Measurements from ENCODE around the gene SPATA19.

Gene SPATA19

DNA sequence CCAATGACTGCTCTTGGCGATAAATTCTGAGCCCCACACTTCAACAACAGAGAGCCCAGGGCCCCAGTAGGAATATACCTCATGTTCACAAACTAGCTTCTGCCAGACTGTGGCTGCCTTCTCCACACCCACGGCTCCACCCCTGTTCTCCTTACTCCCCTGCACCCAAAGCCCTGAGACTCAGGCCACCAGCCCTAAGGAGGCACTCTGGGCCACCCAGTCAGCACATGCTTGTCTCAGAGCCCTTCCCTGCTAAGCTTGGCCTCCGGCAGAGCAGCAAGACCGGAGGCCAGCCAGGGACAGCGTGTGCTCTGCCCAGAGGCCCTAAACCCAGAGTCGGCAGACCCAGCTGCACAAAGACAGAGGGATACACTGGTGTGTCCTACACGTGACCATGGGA lies 27.9 kb downstream of the SPATA19 start:
- TF ChIP-seq, protein P1, sequence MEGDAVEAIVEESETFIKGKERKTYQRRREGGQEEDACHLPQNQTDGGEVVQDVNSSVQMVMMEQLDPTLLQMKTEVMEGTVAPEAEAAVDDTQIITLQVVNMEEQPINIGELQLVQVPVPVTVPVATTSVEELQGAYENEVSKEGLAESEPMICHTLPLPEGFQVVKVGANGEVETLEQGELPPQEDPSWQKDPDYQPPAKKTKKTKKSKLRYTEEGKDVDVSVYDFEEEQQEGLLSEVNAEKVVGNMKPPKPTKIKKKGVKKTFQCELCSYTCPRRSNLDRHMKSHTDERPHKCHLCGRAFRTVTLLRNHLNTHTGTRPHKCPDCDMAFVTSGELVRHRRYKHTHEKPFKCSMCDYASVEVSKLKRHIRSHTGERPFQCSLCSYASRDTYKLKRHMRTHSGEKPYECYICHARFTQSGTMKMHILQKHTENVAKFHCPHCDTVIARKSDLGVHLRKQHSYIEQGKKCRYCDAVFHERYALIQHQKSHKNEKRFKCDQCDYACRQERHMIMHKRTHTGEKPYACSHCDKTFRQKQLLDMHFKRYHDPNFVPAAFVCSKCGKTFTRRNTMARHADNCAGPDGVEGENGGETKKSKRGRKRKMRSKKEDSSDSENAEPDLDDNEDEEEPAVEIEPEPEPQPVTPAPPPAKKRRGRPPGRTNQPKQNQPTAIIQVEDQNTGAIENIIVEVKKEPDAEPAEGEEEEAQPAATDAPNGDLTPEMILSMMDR (IDR thresholded peaks at IDR 0.05; ENCODE audit: insufficient read depth, missing control alignments): no peak
- no peak for DNase-seq (ENCODE audit: insufficient read length, low spot score)
- FAIRE-seq: no peak

- TF ChIP-seq, protein P1 (IDR thresholded peaks at IDR 0.05; ENCODE audit: insufficient read depth, missing control alignments): no peak
- no peak for DNase-seq (ENCODE audit: insufficient read length, low spot score)
- no peak for FAIRE-seq
Measured at GRCh38 chr11:133816146-133816870, 29.0 kb downstream of the SPATA19 start.

GRCh38 chr11:133815636-133816035 lies 29.7 kb downstream of the SPATA19 start:
- TF ChIP-seq, protein P1 (IDR thresholded peaks at IDR 0.05; ENCODE audit: insufficient read depth, missing control alignments): no peak
- no peak for FAIRE-seq
- DNase-seq (ENCODE audit: insufficient read length, low spot score): no peak

- FAIRE-seq (no peak), DNase-seq (ENCODE audit: insufficient read length, low spot score) (no peak)
- TF ChIP-seq, protein P1 (IDR thresholded peaks at IDR 0.05; ENCODE audit: insufficient read depth, missing control alignments): no peak
Measured at GRCh38 chr11:133814588-133815100, 30.7 kb downstream of the SPATA19 start.

- no peak for DNase-seq (ENCODE audit: insufficient read length, low spot score)
- FAIRE-seq: no peak
Measured at GRCh38 chr11:133811850-133812685, 33.2 kb downstream of the SPATA19 start.

GRCh38 chr11:133810766-133811165 lies 34.5 kb downstream of the SPATA19 start:
- peak; percentile 77 for FAIRE-seq
- TF ChIP-seq, protein P1 (IDR thresholded peaks at IDR 0.05; ENCODE audit: insufficient read depth, missing control alignments): no peak
- no peak for DNase-seq (ENCODE audit: insufficient read length, low spot score)

More at GRCh38 chr11:133811850-133812685, 33.2 kb downstream of the SPATA19 start:
- TF ChIP-seq, protein P1 (IDR thresholded peaks at IDR 0.05; ENCODE audit: insufficient read depth, missing control alignments): no peak
